ENCODE data around the gene PTAFR.
"Not testable (repeated sequence)": the region's sequence is repeated elsewhere in the genome, so short reads cannot be mapped to it uniquely, and the experiment has no call there.

The PTAFR gene

GRCh38 chr1:28145728-28146127 is 30.8 kb downstream of the PTAFR start:
- DNase-seq (ENCODE audit: low read depth) = no peak

GRCh38 chr1:28144203-28145135 is 32.0 kb downstream of the PTAFR start:
- DNase-seq (ENCODE audit: low read depth) = peak; percentile 55

DNA sequence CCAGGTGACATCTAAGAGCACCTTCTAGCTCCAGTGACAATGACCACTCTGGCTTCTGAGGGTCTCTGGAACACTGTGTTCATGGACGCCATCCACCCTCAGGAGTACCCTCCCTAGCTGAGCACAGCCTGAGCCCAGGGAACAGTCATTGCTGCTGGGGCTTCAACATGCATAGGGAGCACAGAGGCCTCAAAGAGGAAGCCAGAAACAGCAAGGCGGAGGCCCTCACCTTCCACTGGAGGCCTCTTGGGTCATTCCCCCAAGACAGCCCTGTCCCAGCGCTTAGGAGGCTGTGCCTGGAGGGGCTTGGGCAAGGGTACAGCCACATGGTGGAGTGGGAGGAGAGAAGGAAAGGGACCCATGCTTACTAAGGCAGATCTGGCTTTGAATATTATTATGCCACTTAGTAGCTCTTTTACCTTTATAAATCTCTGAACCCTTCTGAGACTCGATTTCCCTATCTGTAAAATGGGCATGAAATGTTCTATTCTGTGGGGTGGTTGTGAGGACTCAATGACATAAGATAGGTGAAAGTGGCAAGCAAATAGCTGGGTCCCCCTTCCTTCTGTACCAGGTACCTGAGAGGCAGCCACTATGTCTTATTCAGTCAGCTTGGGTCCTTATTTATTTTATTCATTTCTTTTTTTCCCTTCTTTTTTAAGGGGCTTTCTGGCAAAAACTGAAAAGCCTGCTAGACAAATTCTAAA is 32.8 kb downstream of the PTAFR start:
- no peak for DNase-seq (ENCODE audit: low read depth)

DNA sequence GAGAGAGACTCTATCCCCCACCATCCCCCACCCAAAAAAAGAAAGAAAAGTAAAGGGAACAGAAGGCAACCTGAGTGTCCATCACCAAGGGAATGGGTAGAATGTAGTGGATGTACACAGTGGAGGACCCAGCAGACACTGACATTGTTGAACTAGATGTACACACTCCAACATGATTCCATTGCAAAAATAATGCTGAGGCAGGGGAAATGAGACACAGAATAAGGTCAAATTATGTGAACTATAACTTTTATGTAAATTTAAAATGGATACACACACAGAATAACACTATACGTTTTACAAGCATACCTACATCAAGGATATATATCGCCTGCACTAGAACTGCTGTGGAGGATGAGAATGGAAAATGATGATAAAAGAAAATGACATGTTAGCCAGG is 34.8 kb downstream of the PTAFR start:
- no peak for DNase-seq (ENCODE audit: low read depth)

- not testable (repeated sequence) for DNase-seq (ENCODE audit: low read depth)
Observed at GRCh38 chr1:28139866-28140265, 36.6 kb downstream of the PTAFR start.

DNA sequence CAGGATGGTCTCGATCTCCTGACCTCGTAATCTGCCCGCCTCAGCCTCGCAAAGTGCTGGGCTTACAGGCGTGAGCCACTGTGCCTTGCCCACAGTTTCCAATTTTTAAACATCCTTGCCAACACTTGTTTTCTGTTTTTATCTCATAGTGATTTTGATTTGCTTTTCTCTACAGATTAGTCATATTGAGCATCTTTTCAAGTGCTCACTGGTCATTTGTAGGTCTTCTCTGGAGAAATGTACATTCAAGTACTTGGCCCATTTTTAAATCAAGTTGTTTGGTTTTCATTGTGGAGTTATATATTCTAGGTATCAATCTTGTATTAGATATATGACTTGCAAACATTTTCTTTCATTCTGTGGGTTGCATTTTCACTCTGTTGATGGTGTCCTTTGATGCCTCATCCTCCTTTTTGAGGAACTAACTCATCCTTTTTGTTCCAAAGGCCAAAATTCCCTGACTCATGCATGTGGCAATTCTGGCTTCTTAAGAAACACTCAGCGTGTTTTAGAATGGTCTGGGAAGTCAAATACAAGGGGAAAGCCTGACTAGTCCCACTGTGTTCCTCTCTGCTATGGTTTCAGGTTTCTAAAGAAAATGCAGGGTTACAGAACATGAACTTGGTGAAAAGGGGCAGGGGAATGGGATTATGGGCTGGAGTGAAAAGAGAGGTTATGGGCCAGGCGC is 37.3 kb downstream of the PTAFR start:
- DNase-seq (ENCODE audit: low read depth) = peak; percentile 85

- peak; percentile 44 for DNase-seq (ENCODE audit: low read depth)
Observed at GRCh38 chr1:28136922-28137613, 39.4 kb downstream of the PTAFR start.

GRCh38 chr1:28136169-28136921 is 40.1 kb downstream of the PTAFR start:
- no peak for DNase-seq (ENCODE audit: low read depth)

DNA sequence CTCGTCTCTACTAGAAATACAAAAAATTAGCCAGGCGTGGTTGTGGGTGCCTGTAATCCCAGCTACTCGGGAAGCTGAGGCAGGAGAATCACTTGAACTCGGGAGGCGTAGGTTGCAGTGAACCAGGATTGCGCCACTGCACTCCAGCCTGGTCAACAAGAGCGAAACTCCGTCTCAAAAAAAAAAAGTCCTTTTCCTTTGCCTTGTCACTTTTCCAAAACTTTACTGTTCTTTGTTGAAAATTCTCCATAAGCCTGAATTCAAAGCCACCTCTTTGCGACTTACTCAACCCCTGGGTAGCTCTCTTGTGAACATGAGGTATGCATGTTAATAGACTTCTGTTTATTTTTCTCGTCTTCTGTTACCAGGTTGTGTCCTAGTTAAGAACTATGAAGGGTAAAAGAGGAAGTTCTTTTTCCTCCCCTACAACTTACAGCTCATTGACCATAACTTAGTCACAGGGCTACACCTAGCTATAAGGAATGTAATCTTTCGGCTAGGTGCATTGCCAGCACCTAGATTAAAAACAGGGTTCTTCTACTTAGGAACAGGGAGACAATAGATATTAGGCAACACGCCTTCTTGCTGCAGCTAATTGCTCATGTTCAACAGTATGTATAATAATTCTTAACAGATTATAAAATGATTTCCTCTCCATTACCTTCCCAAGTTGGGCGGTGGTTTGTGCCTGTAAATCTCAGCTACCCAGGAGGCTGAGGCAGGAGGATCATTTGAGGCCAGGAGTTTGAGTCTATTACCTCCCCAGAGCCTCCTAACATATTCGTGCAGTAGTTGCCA is 40.9 kb downstream of the PTAFR start:
- DNase-seq (ENCODE audit: low read depth) = no peak

- no peak for DNase-seq (ENCODE audit: low read depth)
Observed at GRCh38 chr1:28134651-28135207, 41.8 kb downstream of the PTAFR start.

- DNase-seq (ENCODE audit: low read depth) = no peak
Observed at GRCh38 chr1:28132171-28133167, 44.0 kb downstream of the PTAFR start.

- no peak for DNase-seq (ENCODE audit: low read depth)
Observed at GRCh38 chr1:28130901-28131300, 45.6 kb downstream of the PTAFR start.

- DNase-seq (ENCODE audit: low read depth) = peak; percentile 84
Observed at GRCh38 chr1:28129150-28129549, 47.3 kb downstream of the PTAFR start.

DNA sequence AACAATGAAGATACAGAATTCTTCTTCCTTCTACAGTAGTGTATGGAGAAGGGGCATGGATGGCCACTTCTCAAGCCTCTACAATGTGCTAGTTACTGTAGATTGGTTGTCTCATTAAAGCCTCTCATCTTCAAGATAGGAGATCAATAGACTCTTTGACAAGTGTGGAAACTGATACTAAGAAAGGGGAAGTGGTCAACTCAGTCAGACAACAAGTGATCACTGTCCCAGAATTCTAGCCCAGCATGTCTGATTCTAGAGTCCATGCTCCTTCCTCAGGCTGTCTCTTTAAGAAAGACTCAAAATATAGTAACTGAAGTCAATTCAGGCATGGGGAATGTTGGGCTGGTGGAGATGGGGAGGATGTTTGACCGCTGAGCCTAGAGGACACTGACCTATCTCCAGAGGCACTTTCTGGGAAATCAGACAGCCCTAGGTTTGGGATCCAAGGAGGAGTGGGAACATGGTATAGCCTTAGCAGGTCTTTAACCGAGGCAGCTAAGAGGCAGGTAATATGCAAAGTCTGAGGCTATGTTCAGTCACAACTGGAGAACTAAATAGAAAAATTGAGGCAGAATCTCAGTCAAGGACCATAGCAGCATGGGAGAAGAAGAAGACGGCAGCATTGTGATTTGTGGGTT is 48.8 kb downstream of the PTAFR start:
- DNase-seq (ENCODE audit: low read depth) = no peak

GRCh38 chr1:28126783-28127490 is 49.6 kb downstream of the PTAFR start:
- no peak for DNase-seq (ENCODE audit: low read depth)

DNA sequence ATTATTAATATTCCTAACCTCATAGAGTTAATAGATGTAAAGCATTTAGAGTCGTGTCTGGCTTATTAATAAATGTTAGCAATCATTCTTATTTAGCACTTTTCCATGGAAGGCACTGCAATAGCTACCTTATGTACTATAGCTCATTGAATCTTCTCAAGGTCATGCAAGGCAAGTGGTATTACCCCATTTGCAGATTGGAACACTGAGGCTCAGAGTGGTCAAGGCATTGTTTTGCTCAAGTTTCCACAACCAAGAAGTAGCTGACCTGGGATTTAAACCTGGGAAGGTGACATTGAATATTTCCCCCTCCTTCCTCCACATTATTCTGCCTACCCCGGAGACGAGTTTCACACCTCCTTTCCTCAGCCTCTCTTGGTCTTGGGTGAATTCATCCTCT is 50.3 kb downstream of the PTAFR start:
- DNase-seq (ENCODE audit: low read depth) = no peak

- DNase-seq (ENCODE audit: low read depth) = no peak
Observed at GRCh38 chr1:28123461-28123961, 53.0 kb downstream of the PTAFR start.

DNA sequence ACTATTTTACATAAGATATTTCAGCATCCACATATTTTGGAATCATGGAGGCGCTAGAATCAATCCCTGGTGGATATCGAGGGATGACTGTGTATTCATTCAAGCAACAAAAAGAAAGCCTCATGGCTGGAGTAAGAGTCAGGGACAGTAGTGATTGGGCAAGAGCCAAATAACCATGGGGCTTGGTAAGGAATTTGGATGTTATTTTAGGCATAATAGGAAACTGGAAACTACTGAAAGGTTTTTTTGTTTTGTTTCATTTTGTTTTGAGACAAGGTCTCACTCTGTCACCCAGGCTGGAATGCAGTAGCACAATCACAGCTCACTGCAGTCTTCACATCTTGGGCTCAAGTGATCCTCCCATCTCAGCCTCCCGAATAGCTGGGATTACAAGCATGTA is 54.3 kb downstream of the PTAFR start:
- DNase-seq (ENCODE audit: low read depth) = no peak

All from stromal cell of bone marrow (primary cell).